ENCODE measurements around the gene ZSCAN9.

Gene ZSCAN9

DNA sequence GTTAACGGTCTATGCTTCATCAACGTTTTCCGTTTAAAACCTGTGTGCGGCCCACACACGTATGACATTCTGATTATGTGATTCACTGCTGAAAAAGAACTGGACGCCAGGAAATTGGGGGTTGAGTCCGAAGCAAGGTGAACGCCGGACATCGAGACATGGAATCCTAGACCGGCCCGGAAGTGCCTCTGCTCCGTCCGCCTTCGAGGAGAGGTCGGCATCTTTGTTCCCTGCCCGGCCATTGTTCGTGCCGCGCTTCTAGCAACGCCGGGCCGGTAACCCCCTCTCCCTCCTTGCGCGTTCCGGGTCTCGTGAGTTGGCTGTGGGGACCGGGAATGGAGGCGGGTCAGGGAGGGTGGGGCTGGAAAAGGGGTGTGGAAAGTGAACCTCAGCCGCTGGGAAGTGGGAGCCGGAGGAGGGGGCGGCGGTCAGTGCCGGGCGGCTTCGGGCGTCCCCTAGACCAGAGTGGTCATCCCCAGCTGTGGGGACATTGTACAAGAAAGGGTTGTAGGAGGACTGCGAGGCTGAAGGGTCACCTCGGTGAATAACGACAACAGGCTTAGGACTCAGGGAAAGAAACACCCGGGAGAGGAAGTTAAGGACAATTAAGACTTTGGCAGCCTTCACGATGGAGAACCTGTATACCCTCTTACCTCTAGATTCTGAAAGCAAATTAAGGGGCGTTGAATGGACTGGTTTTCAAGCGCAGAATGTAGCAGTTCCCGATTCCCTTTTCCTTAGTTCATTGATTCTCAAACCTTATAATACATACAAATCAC is at the start of gene ZSCAN9:
Gene ZSCAN9 (plus strand): TSS at position 220 of the 779 bp plus-strand sequence. CDS start 1,810 bp downstream, outside the sequence.
- DNase-seq, result peak; percentile 43

DNA sequence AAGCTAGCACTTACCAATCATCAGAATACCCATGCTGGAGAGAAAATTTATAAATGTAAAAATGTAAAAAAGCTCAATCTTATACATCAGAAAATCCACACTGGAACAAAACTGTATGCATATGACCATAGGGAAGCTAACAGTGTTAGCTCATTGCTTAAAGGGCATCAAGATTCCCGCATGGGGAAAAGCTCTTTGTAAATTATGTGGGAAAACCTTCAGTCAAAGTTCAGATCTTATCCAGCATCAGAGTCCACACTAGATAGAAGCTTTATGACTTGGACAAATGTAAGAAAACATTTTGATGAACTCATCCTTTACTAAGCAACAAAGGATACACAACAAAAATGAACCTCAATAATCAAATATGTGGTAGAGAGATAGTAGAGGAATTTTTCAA is 48.7 kb upstream of the ZSCAN9 start:
- DNase-seq, result no peak

GRCh38 chr6:28182255-28182654 is 42.8 kb upstream of the ZSCAN9 start:
- DNase-seq, result no peak

- no peak for DNase-seq
These were observed 36.7 kb upstream of the ZSCAN9 start for GRCh38 chr6:28188111-28188979.

- DNase-seq, result no peak
These were observed 25.1 kb upstream of the ZSCAN9 start for GRCh38 chr6:28200020-28200419.

DNA sequence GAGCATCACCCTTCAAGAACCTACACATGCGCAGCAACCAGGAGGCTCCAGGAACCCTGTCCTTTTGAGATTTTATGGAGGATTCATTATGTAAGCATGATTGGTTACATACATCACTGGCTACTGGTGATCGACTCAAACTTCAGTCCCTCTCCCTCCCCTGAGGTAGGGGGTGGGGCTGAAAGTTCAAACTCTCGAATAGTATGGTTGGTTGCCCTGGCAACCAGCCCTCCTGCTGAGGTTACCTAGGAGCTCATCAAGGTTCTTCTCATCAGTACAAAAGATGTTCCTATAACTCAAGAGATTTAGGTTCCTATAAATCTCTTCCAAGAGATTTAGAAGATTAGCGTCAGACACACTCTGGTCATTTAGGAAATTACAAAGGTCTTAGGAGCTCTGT is 21.9 kb upstream of the ZSCAN9 start:
- DNase-seq, result no peak

- no peak for DNase-seq
These were observed 19.2 kb upstream of the ZSCAN9 start for GRCh38 chr6:28205879-28206278.

DNA sequence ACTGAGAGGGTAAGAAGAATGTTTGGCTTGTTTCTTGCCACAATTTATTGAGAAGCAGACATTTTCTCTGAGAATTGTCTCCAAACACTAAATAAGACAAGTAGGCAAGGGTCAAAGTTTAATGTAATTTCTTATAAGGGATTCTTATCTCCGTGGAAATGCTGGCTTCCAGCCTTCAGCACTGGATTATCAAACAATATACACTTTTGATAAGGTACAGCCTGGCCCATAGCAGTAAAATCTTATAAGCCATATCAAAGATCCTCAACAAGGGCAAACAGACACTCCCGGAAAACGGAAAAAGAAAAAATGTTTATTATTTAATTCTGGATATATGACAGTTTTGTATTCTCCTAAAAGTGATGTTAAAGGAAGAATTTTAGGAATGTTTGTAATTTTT is 18.5 kb upstream of the ZSCAN9 start:
- no peak for DNase-seq

DNA sequence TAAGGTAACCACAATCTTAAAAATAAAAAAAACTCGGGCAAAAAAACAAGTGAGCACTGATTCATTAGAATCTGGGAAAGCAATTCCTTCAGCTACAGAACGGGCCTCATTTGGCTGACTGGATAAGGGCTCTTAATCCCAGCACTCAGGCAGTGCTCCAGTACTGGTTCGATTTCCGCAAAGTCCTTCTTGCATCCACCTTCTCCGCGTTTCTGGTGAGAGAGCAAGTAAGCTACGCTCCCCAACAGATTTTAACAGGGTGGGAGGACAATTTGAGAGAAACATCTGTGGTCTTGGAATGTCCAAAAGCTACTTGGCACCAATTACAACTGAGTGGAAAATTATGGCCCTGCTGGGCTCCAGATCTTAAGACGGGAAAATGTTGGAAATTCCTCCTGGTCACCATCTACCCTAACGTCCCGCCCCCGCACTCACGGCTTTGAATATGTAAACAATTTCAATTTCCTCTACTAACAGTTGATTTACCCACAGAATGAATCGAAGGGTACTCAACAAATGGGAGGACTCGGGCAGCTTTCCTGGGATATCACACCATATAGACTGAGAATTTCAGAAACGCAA is 18.1 kb upstream of the ZSCAN9 start:
- DNase-seq, result no peak

- DNase-seq, result no peak
These were observed 17.5 kb upstream of the ZSCAN9 start for GRCh38 chr6:28207510-28208110.

- no peak for DNase-seq
These were observed 16.9 kb upstream of the ZSCAN9 start for GRCh38 chr6:28208111-28208659.

GRCh38 chr6:28209753-28210535 is 15.1 kb upstream of the ZSCAN9 start:
- DNase-seq, result no peak

DNA sequence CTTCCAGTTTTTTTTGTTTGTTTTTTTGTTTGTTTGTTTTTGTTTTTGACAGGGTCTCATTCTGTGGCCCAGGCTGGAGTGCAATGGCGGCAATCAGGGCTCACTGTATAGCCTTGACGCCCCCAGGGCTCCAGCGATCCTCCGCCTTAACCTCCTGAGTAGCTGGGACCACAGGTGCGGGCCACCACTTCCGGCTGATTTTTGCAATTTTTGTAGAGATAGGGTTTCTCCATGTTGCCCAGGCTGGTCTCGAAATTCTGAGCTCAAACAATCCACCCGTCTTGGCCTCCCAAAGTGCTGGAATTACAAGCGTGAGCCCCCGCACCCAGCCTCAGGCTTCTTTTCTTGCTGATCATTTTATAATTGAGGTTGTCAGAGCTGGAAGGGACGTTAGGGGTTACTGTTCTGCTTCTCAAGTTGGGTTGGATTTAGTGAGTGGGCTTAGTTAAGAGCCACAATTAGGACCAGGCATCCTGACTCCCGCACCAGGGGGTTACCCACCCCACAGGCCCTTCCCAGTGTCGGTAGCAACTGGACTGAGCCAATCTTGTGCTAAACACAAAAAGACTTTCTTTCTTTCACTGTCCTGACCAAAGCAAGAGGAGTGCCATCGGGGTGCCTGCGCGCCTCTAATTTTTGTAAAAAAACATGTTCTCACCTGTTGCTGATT is 13.1 kb upstream of the ZSCAN9 start:
- no peak for DNase-seq

DNA sequence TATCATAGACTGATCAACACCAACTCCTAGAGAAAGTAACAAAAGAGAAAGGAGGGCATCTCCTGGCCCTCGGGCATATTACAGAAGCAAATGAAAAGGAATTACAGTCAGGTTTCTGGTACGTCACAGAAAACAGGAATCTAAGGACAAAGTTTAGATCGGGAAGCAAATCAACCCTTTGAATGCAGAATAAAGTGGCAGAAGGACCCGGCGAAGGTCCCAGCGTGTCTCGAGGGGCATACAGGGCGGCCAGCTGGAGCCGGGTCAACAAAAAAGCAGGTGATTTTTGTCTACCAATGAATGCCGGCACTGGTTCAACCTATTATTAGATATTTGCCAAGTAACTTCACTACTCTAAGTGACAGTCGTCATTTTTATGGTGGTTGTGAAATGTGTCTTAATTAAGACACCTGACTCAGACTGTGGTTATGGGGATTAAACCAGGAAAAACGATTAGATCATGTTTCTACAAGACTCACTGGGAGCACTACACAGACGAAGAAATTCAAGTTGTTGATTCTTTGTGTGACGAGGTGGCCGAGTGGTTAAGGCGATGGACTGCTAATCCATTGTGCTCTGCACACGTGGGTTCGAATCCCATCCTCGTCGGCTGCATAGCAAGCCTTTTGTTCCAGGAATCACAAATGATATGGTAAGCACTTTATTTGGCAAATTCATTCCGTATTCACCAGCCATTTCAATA is 12.4 kb upstream of the ZSCAN9 start:
- peak; percentile 43 for DNase-seq

DNA sequence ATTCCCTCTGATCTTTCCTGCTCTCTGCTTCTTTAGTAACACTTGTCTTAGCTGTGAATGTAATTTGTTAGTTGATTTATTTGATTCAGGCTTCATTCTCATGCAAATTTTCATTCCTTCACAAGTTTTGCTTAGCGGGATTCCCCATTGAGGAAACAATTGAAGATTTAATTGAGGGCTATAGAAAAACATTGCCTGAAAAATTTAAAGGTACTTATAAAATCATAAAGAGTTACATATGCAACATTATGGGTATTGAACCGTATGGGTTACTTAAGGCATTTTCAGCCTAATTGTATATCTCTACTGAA is 11.9 kb upstream of the ZSCAN9 start:
- DNase-seq, result no peak

DNA sequence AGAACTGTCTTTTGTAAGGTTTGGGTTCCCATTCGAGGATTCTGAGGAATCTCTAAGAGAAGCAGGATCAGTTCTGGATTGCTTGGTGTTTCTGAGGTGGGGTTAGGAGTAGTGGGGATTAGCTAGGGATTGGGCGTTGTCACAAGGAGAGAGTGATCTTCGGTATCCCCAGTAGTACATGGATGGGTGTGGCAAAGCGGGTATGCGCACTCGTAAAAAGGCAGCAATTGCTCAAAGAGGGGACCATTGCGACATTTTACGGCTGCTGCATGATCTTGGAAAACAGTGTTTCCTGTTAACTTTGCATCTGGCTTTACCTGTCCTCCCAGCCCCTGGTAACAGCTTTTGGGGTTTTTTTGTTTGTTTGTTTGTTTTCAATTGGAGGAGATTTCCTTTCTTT is 9.7 kb upstream of the ZSCAN9 start:
- DNase-seq, result no peak

- DNase-seq, result no peak
These were observed 7.2 kb upstream of the ZSCAN9 start for GRCh38 chr6:28217890-28218289.

DNA sequence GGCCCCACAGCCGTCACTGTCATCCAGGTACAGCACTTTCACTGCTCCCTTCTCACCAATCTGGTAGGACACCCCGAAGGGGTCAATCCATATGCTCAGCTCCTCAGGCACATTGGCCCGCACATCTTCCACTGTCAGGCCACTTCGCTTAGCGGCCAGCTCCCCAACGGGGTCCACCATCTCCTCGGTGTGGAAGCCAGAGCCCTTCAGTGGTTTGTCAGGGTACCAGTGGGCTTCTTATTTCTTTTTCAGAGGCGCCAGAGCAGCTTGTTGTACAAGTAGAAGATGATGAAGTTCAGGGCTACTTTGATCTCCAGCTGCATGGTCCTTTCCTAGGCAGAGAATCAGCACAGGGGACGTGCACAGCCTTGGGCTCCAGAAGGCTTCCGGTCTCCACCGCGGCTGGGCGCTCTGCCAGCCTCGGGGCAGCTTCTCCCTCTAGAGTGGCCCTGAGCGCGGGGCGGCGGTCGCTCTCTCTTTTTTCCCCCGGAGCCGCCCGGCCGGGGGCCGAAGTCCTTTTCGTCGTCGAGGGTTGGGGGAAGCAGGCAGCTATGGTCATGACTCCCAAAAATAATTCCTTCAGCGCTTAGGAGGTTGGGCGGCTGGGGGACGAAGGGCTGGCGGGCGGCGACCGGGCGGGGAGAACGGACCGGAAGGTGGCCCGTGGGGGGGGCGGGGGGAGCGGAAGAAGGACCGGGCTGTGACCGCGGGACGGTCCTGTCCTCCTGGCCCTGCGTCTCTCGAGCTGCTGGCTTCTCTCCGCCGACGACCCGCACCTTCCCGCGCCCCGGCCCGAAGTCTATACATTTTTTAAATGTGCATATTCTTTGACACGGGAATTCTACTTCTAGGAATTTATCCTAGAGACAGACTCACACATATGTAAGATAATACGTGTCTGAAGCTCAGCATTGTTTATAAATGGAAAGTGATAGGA is 6.5 kb upstream of the ZSCAN9 start:
- no peak for DNase-seq

- no peak for DNase-seq
These were observed 4.6 kb upstream of the ZSCAN9 start for GRCh38 chr6:28220257-28221133.

All from GOT3 (cell line).